Suppressor macrophage treated with lipopolysaccharide for 4 hours (primary cell): ENCODE data around the gene SCGB1D1.

ENCODE experiments used
- DNase-seq: peaks from one replicate; pipeline ENCODE4 v3.0.0-alpha.2; 2020

Gene SCGB1D1

DNA sequence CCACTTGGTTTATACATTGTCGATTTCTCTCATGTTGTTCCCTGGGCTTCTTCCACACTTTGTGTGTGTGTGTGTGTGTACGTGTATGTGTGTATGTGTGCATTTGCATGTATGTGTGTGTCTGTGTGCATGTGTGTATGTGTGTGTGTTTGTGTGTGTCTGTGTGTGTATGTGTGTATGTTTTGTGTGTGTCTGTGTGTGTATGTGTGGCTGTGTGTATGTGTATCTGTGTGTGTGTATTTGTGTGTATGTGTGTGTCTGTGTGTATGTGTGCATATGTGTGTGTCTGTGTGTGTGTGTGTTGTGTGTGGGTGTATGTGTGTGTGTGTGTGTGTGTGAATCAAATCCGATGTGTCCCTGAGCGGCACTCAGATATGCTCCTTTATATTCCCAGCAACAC, 47.5 kb downstream of the SCGB1D1 start:
- no peak for DNase-seq

DNA sequence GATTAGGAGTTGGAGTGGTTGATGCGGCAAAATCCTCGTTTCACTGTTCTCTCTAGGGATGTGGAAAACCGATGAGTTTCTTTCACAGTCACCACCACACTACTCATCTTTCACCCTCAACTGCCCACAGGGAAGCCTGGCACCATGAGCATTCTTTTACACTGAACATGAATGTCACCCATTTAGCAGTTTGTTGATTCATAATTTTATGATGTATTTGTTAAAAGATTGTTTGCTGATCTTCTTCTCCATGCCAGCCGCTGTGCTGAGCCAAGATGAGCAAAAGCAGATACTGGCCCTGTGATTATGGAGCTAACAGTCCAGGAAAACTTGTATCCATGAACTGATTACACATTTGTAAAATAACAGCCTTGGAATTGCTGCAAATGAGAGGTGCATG, 48.1 kb downstream of the SCGB1D1 start:
- no peak for DNase-seq

DNA sequence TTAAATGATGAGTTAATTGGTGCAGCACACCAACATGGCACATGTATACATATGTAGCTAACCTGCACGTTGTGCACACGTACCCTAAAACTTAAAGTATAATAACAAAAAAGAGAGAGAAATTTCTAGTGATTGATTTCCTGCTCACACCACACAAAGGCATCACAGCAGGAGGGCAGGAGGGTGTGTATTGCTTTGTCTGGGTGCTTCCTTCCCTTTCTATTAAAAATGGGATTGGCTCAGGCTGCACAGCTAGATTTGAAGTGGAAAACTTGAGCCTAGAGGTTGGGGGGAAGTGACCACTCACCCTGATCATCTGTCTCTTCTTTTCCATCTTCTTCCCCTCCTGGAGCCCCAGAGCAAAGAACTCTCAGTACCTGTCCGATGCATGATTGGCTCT, 51.1 kb downstream of the SCGB1D1 start:
- DNase-seq, result no peak

DNA sequence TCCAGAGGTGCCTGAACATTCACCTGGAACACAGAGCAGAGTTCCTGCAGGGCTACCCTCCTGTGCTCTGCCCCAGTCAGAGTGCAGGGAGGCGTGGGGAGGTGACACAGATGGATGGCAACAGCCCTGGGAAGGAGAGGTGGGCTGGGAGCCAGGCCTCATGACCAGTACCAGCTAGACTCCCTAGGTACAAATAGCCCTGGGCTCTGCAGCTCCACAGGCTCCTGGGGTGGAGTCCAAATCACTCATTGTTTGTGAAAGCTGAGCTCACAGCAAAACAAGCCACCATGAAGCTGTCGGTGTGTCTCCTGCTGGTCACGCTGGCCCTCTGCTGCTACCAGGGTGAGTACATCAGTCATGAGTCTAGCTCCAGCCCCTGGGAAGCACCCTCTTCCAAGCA, 52.0 kb downstream of the SCGB1D1 start, which contains the start of gene SCGB1D2:
TSS of gene SCGB1D2 (plus strand) at position 219 of the 400 bp plus-strand sequence. CDS start at position 288, 69 bp downstream.
- no peak for DNase-seq
